ENCODE results near the gene ACKR1.

DNA sequence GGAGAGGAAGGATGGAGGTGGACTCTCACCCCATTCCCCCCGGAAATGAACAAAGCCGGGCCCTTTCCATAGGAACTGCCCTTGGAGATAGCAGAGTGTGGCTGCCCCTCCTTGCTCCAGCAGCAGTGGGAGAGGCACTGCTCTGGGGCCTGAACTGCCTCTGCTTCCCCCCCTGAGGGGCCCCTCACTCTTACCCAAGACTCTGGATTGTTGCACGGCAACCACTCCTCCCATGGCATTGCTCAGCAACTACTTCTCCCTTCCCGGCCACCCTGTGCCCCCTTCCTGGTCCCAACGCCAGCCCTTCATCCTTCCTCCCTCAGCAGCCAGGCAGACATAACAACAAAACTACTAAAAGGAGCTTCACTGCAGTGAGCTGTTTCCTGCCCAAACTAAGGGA, 3.0 kb upstream of the ACKR1 start:
- TF ChIP-seq, protein P1, sequence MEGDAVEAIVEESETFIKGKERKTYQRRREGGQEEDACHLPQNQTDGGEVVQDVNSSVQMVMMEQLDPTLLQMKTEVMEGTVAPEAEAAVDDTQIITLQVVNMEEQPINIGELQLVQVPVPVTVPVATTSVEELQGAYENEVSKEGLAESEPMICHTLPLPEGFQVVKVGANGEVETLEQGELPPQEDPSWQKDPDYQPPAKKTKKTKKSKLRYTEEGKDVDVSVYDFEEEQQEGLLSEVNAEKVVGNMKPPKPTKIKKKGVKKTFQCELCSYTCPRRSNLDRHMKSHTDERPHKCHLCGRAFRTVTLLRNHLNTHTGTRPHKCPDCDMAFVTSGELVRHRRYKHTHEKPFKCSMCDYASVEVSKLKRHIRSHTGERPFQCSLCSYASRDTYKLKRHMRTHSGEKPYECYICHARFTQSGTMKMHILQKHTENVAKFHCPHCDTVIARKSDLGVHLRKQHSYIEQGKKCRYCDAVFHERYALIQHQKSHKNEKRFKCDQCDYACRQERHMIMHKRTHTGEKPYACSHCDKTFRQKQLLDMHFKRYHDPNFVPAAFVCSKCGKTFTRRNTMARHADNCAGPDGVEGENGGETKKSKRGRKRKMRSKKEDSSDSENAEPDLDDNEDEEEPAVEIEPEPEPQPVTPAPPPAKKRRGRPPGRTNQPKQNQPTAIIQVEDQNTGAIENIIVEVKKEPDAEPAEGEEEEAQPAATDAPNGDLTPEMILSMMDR (IDR thresholded peaks at IDR 0.05; ENCODE audit: insufficient read depth, low read length), result no peak
- TF ChIP-seq REST (IDR thresholded peaks at IDR 0.05; ENCODE audit: insufficient replicate concordance, low read depth), result no peak
- TF ChIP-seq POLR2AphosphoS5 (IDR thresholded peaks at IDR 0.05; ENCODE audit: low read depth), result no peak
- no peak for TF ChIP-seq SPI1 (IDR thresholded peaks at IDR 0.05; ENCODE audit: borderline replicate concordance, low read depth)
- no peak for TF ChIP-seq GABPA (IDR thresholded peaks at IDR 0.05; ENCODE audit: low read depth)
